Measurements from ENCODE around the gene MUC6. TPM values are rescaled to one million over a fixed set of nuclear protein-coding genes. Genes with fewer than 3 reads are reported as not detected.

Gene MUC6
- total and polyA plus RNA-seq, 8 donors = 25.5 to 239 (median 94.3) TPM

- TF ChIP-seq CTCF (IDR thresholded peaks at IDR 0.05) = no peak
- Histone ChIP-seq H3K4me1 (peaks cover 33 to 41% (median 33%) of the 10 kb centered on the region in 3 donors), H3K4me3 (no peak overlapping the region), H3K9me3 (no peaks in the 10 kb centered on the region), H3K27me3 (no peaks in the 10 kb centered on the region), H3K27ac (no peak overlapping the region), H3K36me3 (no peaks in the 10 kb centered on the region)
- intact Hi-C loops (cut with DNase I) = no loop called here
- FAIRE-seq = no peak
- no peak for ATAC-seq
- DNase-seq = peak in 2 of 6 donors; percentile 22 to 69
- 88 to 89% methylated on average over 10 of the region's 10 CpGs for WGBS, 2 donors
These were observed 1.8 kb upstream of the MUC6 start for GRCh38 chr11:1038361-1038760.

GRCh38 chr11:1037506-1038055 is 1.1 kb upstream of the MUC6 start:
- Histone ChIP-seq H3K27ac (peak overlapping the region in 2 of 4 donors; percentile 55 to 63), H3K36me3 (no peaks in the 10 kb centered on the region), H3K9me3 (no peaks in the 10 kb centered on the region), H3K4me3 (no peak overlapping the region), H3K27me3 (no peaks in the 10 kb centered on the region), H3K4me1 (peaks cover 31 to 38% (median 35%) of the 10 kb centered on the region in 3 donors)
- no peak for ATAC-seq
- DNase-seq = peak in 2 of 6 donors; percentile 38 to 78
- 88 to 92% methylated on average over 25 to 26 of the region's 26 CpGs for WGBS, 2 donors
- FAIRE-seq = no peak
- TF ChIP-seq CTCF (IDR thresholded peaks at IDR 0.05) = no peak
- intact Hi-C loops (cut with DNase I) = no loop called here

GRCh38 chr11:1036931-1037330 is 413 bp upstream of the MUC6 start:
- 53 to 64% methylated on average over 12 to 13 of the region's 13 CpGs for WGBS, 2 donors
- Histone ChIP-seq H3K4me3 (peak overlapping the region in 2 of 4 donors; percentile 19 to 41), H3K4me1 (peaks cover 24 to 32% (median 32%) of the 10 kb centered on the region in 3 donors), H3K27ac (peak overlapping the region; percentile 41 to 66 (median 59)), H3K27me3 (no peaks in the 10 kb centered on the region), H3K9me3 (no peaks in the 10 kb centered on the region), H3K36me3 (no peaks in the 10 kb centered on the region)
- no peak for ATAC-seq
- FAIRE-seq = no peak
- no peak for DNase-seq
- no peak for TF ChIP-seq CTCF (IDR thresholded peaks at IDR 0.05)
- intact Hi-C loops (cut with DNase I) = no loop called here

GRCh38 chr11:1035577-1036283 is 788 bp downstream of the MUC6 start:
- FAIRE-seq (no peak), DNase-seq (peak in 2 of 6 donors; percentile 47 to 86), ATAC-seq (no peak)
- peaks cover 13 to 20% (median 20%) of the 10 kb centered on the region in 3 donors for H3K4me1 ChIP-seq
- peak overlapping the region; percentile 15 to 63 (median 47) for H3K27ac ChIP-seq
- 65 to 69% methylated on average over 17 to 29 of the region's 29 CpGs for WGBS, 2 donors
- no peak for TF ChIP-seq CTCF (IDR thresholded peaks at IDR 0.05)
- intact Hi-C loops (cut with DNase I) = no loop called here
- H3K9me3 ChIP-seq = no peaks in the 10 kb centered on the region
- H3K4me3 ChIP-seq = peak overlapping the region; percentile 7 to 41 (median 16)
- no peaks in the 10 kb centered on the region for H3K27me3 ChIP-seq
- no peaks in the 10 kb centered on the region for H3K36me3 ChIP-seq
